Tibial artery (tissue), 4 donors: ENCODE results near the gene PRDM16.

Experiments used
- DNase-seq, 2 donors: peaks; one replicate each; pipeline ENCODE4 v3.0.0-alpha.2; 2019
- H3K27ac ChIP-seq, 2 donors: fragments of 200-600 bp; sonication (generic) in 1 of 2; 1 replicate in 1 of 2; 2 replicates in 1 of 2; pipeline ENCODE4 v1.5.1; 2018 to 2019; ENCODE audit warnings: mild to moderate bottlenecking in 1 of 2
- H3K27me3 ChIP-seq, 2 donors: fragments of 200-600 bp; sonication (generic) in 1 of 2; one replicate each; pipeline versions ENCODE4 v1.5.1 to v1.6.0; 2016 to 2019
- H3K36me3 ChIP-seq, 3 donors: fragments of 200-600 bp; sonication (generic) in 2 of 3; one replicate each; pipeline ENCODE4 v1.5.1; 2016 to 2019; ENCODE audit warnings: mild to moderate bottlenecking in 2 of 3
- H3K4me1 ChIP-seq, 4 donors: fragments of 200-600 bp; sonication (generic) in 2 of 4; 1 replicate in 3 of 4; 2 replicates in 1 of 4; pipeline ENCODE4 v1.5.1; 2016 to 2019
- H3K4me3 ChIP-seq, 2 donors: fragments of 200-600 bp; sonication (generic) in 1 of 2; 1 replicate in 1 of 2; 2 replicates in 1 of 2; pipeline ENCODE4 v1.5.1; 2018 to 2019; ENCODE audit warnings: mild to moderate bottlenecking in 2 of 2
- H3K9me3 ChIP-seq, 3 donors: fragments of 200-600 bp; sonication (generic) in 1 of 3; one replicate each; pipeline ENCODE4 v1.5.1; 2016 to 2019
- intact Hi-C: fragments of 100-400 bp; cut with DNase I; formaldehyde crosslinking; loops from one replicate; pipeline ENCODE4 v1.15.0; 2023; ENCODE audit warnings: low total_unique reads
- TF ChIP-seq, protein P1 (sequence below), 2 experiments: fragments of 200-600 bp in 1 of 2; fragments of 450-650 bp in 1 of 2; IDR thresholded peaks; one replicate each; pipeline ENCODE4 v1.5.1; 2017 to 2019; ENCODE audit warnings: antibody characterized with exemption in 2 of 2, mild to moderate bottlenecking in 1 of 2, moderate library complexity in 1 of 2

The PRDM16 gene

DNA sequence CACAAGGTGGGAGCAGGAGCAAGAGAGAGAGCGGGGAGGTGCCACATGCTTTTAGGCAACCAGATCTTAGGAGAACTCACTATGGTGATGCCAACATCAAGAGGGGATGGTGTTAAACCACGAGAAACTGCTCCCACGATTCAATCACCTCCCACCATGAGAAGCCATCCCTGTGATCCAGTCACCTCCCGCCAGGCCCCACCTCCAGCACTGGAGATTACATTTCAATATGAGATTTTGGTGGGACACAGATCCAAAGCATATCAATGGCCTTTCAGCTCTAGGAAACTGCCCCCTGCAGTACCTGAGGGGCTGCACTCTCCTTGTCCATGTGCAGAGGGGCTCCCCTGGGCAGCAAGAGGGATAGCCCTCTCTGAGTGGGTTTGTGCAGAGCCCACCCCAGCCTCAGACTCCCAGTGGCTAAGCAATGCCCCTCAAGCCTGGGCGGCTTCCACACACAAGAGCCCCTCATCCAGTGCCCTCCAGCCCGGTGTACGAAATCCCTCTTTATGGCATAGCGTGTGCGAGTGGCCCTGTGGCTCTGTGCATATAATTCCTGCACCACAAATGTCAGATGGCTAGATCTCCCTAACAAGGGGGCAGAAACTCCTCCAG is 15.5 kb upstream of the PRDM16 start:
- Histone ChIP-seq H3K27ac (no peak overlapping the region), H3K27me3 (no peaks in the 10 kb centered on the region), H3K4me1 (no peaks in the 10 kb centered on the region), H3K36me3 (no peaks in the 10 kb centered on the region), H3K9me3 (no peaks in the 10 kb centered on the region), H3K4me3 (no peak overlapping the region)
- peak in 1 of 2 donors; percentile 48 for DNase-seq
- intact Hi-C loops = no loop called here
- TF ChIP-seq, protein P1, sequence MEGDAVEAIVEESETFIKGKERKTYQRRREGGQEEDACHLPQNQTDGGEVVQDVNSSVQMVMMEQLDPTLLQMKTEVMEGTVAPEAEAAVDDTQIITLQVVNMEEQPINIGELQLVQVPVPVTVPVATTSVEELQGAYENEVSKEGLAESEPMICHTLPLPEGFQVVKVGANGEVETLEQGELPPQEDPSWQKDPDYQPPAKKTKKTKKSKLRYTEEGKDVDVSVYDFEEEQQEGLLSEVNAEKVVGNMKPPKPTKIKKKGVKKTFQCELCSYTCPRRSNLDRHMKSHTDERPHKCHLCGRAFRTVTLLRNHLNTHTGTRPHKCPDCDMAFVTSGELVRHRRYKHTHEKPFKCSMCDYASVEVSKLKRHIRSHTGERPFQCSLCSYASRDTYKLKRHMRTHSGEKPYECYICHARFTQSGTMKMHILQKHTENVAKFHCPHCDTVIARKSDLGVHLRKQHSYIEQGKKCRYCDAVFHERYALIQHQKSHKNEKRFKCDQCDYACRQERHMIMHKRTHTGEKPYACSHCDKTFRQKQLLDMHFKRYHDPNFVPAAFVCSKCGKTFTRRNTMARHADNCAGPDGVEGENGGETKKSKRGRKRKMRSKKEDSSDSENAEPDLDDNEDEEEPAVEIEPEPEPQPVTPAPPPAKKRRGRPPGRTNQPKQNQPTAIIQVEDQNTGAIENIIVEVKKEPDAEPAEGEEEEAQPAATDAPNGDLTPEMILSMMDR (IDR thresholded peaks at IDR 0.05) = no peak

DNA sequence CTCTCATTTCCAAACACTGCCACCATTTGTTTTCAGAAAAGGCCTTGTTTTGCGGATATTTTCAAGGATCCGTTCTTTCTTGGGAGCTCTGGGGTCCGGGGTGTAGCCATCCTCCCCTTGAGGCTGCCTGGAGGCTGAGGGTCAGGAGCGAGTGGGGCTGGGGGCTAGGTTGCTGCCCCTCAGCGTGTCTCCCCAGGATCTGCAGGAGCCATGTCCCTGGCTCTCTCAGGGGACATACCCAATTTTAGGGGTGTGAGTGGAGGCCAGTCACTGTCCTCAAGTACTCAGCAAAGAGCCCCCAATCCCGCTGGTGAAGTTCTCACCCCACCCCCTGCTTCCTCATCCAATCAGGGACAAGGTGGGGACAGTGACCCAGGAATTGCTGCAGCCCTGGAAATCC is 15.0 kb upstream of the PRDM16 start:
- intact Hi-C loops = no loop called here
- no peak overlapping the region for H3K27ac ChIP-seq
- H3K4me3 ChIP-seq = no peak overlapping the region
- TF ChIP-seq, protein P1 (IDR thresholded peaks at IDR 0.05) = no peak
- no peaks in the 10 kb centered on the region for H3K4me1 ChIP-seq
- DNase-seq = peak in 1 of 2 donors; percentile 48
- H3K9me3 ChIP-seq = no peaks in the 10 kb centered on the region
- no peaks in the 10 kb centered on the region for H3K27me3 ChIP-seq
- H3K36me3 ChIP-seq = peaks cover 0 to 4% (median 1%) of the 10 kb centered on the region in 3 donors

DNA sequence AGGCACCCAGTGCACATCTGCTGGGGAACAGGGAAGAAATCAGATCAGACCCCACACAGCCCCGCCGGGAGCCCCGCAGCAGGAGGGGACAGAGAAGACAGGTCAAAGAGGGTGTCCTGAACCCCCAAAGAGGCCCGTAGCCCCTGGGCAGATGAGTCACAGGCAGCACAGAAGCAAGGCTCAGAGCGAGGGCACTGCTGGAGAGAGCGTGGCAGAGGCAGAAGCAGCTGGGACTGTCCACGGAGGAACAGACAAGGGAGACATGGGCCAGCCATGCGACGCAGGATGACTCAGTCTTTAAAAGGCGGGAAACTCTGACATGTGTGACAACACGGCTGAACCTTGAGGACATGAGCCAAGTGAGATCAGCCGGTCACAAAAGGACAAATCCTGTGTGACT is 14.5 kb upstream of the PRDM16 start:
- intact Hi-C loops = no loop called here
- no peaks in the 10 kb centered on the region for H3K4me1 ChIP-seq
- H3K9me3 ChIP-seq = no peaks in the 10 kb centered on the region
- TF ChIP-seq, protein P1 (IDR thresholded peaks at IDR 0.05) = no peak
- peaks cover 0 to 6% (median 5%) of the 10 kb centered on the region in 3 donors for H3K36me3 ChIP-seq
- DNase-seq = no peak
- H3K4me3 ChIP-seq = no peak overlapping the region
- no peaks in the 10 kb centered on the region for H3K27me3 ChIP-seq
- no peak overlapping the region for H3K27ac ChIP-seq

DNA sequence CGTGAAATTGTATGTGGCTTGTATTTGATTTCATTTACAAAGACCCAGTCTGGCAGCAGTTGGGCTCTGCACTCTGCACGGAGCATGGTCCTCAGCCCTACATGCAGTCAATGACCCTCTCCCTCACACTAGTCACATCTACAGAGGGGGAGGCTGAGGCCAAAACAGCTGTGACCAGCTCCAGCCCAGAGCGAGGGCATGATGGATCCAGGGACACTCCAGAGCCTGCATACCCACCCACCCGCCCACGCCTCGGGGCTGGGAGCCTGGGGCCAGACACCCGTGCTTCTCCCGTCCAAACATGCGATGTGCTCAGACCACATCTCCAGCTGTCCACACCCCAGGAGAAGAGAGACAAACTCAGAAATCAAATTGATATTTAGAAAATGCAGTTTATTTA is 14.0 kb upstream of the PRDM16 start:
- intact Hi-C loops = no loop called here
- H3K36me3 ChIP-seq = peaks cover 3 to 9% (median 6%) of the 10 kb centered on the region in 3 donors
- TF ChIP-seq, protein P1 (IDR thresholded peaks at IDR 0.05) = no peak
- H3K27ac ChIP-seq = no peak overlapping the region
- no peaks in the 10 kb centered on the region for H3K27me3 ChIP-seq
- H3K4me1 ChIP-seq = no peaks in the 10 kb centered on the region
- H3K4me3 ChIP-seq = no peak overlapping the region
- H3K9me3 ChIP-seq = no peaks in the 10 kb centered on the region
- DNase-seq = no peak

DNA sequence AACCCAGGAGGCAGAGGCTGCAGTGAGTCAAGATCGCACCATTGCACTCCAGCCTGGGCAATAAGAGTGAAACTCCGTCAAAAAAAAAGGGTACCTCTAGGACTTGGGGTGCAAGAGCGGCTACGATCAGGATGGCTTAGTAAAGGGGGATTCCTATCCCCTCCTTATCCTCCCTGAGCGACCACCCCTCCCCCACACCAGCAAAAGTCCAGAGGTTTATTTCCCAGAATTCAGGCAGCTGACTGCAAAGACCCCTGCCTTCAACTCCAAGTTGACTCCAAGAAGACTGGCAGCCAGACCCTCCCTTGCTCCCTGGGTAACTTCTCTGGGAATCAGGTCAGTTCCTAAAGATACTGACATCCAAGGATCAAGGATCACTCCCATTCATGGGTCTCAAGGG is 12.4 kb upstream of the PRDM16 start:
- TF ChIP-seq, protein P1 (IDR thresholded peaks at IDR 0.05) = no peak
- H3K4me1 ChIP-seq = no peaks in the 10 kb centered on the region
- H3K4me3 ChIP-seq = no peak overlapping the region
- no peak for DNase-seq
- H3K9me3 ChIP-seq = no peaks in the 10 kb centered on the region
- H3K27me3 ChIP-seq = no peaks in the 10 kb centered on the region
- H3K36me3 ChIP-seq = peaks cover 13 to 18% (median 15%) of the 10 kb centered on the region in 3 donors
- no peak overlapping the region for H3K27ac ChIP-seq
- intact Hi-C loops = no loop called here
